GM12864 (cell line): ENCODE results near the gene SULT4A1.

Source experiments
- DNase-seq: peaks from one replicate; pipeline ENCODE4 v3.0.0-alpha.2; 2011; ENCODE audit warnings: low read depth
- H3K4me3 ChIP-seq: 2 replicates; pipeline ENCODE4 v1.5.1; 2011; ENCODE audit warnings: mild to moderate bottlenecking, low read depth, low read length, control low read depth
- CTCF ChIP-seq: IDR thresholded peaks from 2 replicates; pipeline ENCODE4 v1.5.1; 2011; ENCODE audit warnings: low read depth, mild to moderate bottlenecking, moderate library complexity, low read length, control low read depth, inconsistent platforms; ENCODE audit errors: missing control alignments

SULT4A1 gene

GRCh38 chr22:43818981-43819380 lies 43.3 kb downstream of the SULT4A1 start:
- H3K4me3 ChIP-seq = no peak overlapping the region
- TF ChIP-seq CTCF = no peak
- no peak for DNase-seq

GRCh38 chr22:43817402-43817801 lies 44.9 kb downstream of the SULT4A1 start:
- no peak for TF ChIP-seq CTCF
- DNase-seq = no peak
- no peak overlapping the region for H3K4me3 ChIP-seq

GRCh38 chr22:43814264-43814663 lies 48.0 kb downstream of the SULT4A1 start:
- no peak overlapping the region for H3K4me3 ChIP-seq
- no peak for DNase-seq
- no peak for TF ChIP-seq CTCF

- DNase-seq = no peak
- peak overlapping the region; percentile 99 for H3K4me3 ChIP-seq
- TF ChIP-seq CTCF = no peak
These were observed 49.4 kb downstream of the SULT4A1 start for GRCh38 chr22:43812890-43813289.

GRCh38 chr22:43812149-43812842 lies 50.0 kb downstream of the SULT4A1 start, which contains the start of gene EFCAB6:
EFCAB6 (minus strand) TSS chr22:43812305; CDS start chr22:43782318, 29,987 bp downstream.
- peak; percentile 67 for DNase-seq
- peak within 1 kb of the TSS; percentile 99 for H3K4me3 ChIP-seq
- TF ChIP-seq CTCF = no peak

- H3K4me3 ChIP-seq = peak overlapping the region; percentile 99
- no peak for DNase-seq
- no peak for TF ChIP-seq CTCF
These were observed 50.5 kb downstream of the SULT4A1 start for GRCh38 chr22:43811777-43812148.

- no peak for TF ChIP-seq CTCF
- H3K4me3 ChIP-seq = no peak overlapping the region
- no peak for DNase-seq
These were observed 59.3 kb downstream of the SULT4A1 start for GRCh38 chr22:43802897-43803495.
